Hepatocyte (in vitro differentiated cells): ENCODE data around the gene PDCL3.

Experiments used
- EZH2 ChIP-seq: fragments of 200-600 bp; sonication (generic); IDR thresholded peaks from 2 replicates; pipeline ENCODE4 v1.6.1; 2016; ENCODE audit warnings: antibody characterized with exemption, mild to moderate bottlenecking, borderline replicate concordance
- EZH2phosphoT487 ChIP-seq: fragments of 200-600 bp; sonication (generic); IDR thresholded peaks from one replicate; pipeline ENCODE4 v1.6.1; 2018; ENCODE audit warnings: antibody characterized with exemption, mild to moderate bottlenecking, low read depth, moderate library complexity; ENCODE audit not compliant: unreplicated experiment, severe bottlenecking
- TF ChIP-seq, protein P1 (sequence below): fragments of 200-600 bp; sonication (generic); IDR thresholded peaks from 2 replicates; pipeline ENCODE4 v1.5.1; 2016; ENCODE audit warnings: antibody characterized with exemption, mild to moderate bottlenecking; ENCODE audit not compliant: poor library complexity

DNA sequence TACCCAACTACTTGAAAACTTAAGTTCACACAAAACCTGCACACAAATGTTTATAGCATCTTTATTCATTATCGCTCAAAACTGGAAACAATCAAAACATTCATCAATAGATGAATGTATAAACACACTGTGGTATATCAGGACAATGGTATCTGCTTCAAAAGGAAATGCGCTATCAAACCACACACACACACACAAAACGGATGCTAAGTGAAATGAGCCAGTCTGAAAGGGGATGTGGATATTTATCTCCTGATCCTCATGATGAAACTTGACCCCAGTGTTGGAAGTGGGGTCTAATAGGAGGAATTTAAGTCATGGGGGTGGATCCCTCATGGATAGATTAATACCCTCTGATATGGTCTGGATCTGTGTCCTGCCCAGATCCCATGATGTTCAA is 22.0 kb downstream of the PDCL3 start:
- TF ChIP-seq, protein P1, sequence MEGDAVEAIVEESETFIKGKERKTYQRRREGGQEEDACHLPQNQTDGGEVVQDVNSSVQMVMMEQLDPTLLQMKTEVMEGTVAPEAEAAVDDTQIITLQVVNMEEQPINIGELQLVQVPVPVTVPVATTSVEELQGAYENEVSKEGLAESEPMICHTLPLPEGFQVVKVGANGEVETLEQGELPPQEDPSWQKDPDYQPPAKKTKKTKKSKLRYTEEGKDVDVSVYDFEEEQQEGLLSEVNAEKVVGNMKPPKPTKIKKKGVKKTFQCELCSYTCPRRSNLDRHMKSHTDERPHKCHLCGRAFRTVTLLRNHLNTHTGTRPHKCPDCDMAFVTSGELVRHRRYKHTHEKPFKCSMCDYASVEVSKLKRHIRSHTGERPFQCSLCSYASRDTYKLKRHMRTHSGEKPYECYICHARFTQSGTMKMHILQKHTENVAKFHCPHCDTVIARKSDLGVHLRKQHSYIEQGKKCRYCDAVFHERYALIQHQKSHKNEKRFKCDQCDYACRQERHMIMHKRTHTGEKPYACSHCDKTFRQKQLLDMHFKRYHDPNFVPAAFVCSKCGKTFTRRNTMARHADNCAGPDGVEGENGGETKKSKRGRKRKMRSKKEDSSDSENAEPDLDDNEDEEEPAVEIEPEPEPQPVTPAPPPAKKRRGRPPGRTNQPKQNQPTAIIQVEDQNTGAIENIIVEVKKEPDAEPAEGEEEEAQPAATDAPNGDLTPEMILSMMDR, result no peak
- TF ChIP-seq EZH2 (no peak), EZH2phosphoT487 (no peak)
